ENCODE measurements around the gene PIGN. TPM values are rescaled to one million over a fixed set of nuclear protein-coding genes. Genes with fewer than 3 reads are reported as not detected.

PIGN gene
- polyA plus RNA-seq, 3 donors, result 4.1 to 14.7 (median 14.6) TPM

GRCh38 chr18:62017618-62018017, 169.2 kb downstream of the PIGN start:
- Mint-ChIP-seq H3K27me3 (ENCODE audit: low read depth in 3 of 3) (peaks cover 2 to 3% (median 2%) of the 10 kb centered on the region in 3 donors), H3K9me3 (peaks cover 0 to 11% (median 5%) of the 10 kb centered on the region in 7 donors), H3K36me3 (peaks cover 0 to 3% of the 10 kb centered on the region in 2 donors), H3K4me1 (no peaks in the 10 kb centered on the region), H3K4me3 (no peak overlapping the region), H3K27ac (no peak overlapping the region)
- no peaks in the 10 kb centered on the region for H4K20me1 ChIP-seq (ENCODE audit: insufficient read depth, low read length)
- intact Hi-C loops (cut with micrococcal nuclease), result no loop called here
- no peaks in the 10 kb centered on the region for H3K36me3 ChIP-seq (replicated peaks in 1 of 2; ENCODE audit: control insufficient read depth in 1 of 2, insufficient read depth in 2 of 2, low read length in 2 of 2)
- no peak overlapping the region for H3K9ac ChIP-seq (ENCODE audit: insufficient read depth, low read length, poor library complexity, severe bottlenecking)
- H3K4me3 ChIP-seq (replicated peaks in 1 of 3; ENCODE audit: low read depth in 2 of 3, low read length in 3 of 3), result no peak overlapping the region
- DNase-seq, result peak in 1 of 3 donors; percentile 6
- no peak overlapping the region for H3K4me2 ChIP-seq (replicated peaks; ENCODE audit: extremely low read depth, low read length, poor library complexity, severe bottlenecking)
- no peaks in the 10 kb centered on the region for H3K79me2 ChIP-seq (ENCODE audit: insufficient read depth, low read length)
- WGBS (ENCODE audit: insufficient coverage), result 81% methylated on average over 6 of the region's 6 CpGs
- H2AFZ ChIP-seq (ENCODE audit: insufficient read depth, low read depth, low read length, poor library complexity, severe bottlenecking), result no peak overlapping the region
- H3K27ac ChIP-seq (ENCODE audit: low read depth in 1 of 2, low read length in 2 of 2), result no peak overlapping the region
- peaks cover 0 to 4% of the 10 kb centered on the region in 2 donors for H3K9me3 ChIP-seq (replicated peaks in 1 of 2; ENCODE audit: control insufficient read depth in 1 of 2, insufficient read depth in 1 of 2, low read length in 2 of 2)
- no peak for TF ChIP-seq CTCF (IDR thresholded peaks at IDR 0.05)
- H3K4me1 ChIP-seq (ENCODE audit: control insufficient read depth in 1 of 2, insufficient read depth in 2 of 2, low read length in 2 of 2), result no peaks in the 10 kb centered on the region
- no peaks in the 10 kb centered on the region for H3K27me3 ChIP-seq (ENCODE audit: control insufficient read depth in 2 of 2, insufficient read depth in 2 of 2, low read length in 2 of 2)

- H3K9ac ChIP-seq (ENCODE audit: insufficient read depth, low read length, poor library complexity, severe bottlenecking), result no peak overlapping the region
- H3K4me3 ChIP-seq (replicated peaks in 1 of 3; ENCODE audit: low read depth in 2 of 3, low read length in 3 of 3), result no peak overlapping the region
- H3K9me3 ChIP-seq (replicated peaks in 1 of 2; ENCODE audit: control insufficient read depth in 1 of 2, insufficient read depth in 1 of 2, low read length in 2 of 2), result peaks cover 0 to 5% of the 10 kb centered on the region in 2 donors
- no peaks in the 10 kb centered on the region for H3K27me3 ChIP-seq (ENCODE audit: control insufficient read depth in 2 of 2, insufficient read depth in 2 of 2, low read length in 2 of 2)
- intact Hi-C loops (cut with micrococcal nuclease), result no loop called here
- no peaks in the 10 kb centered on the region for H4K20me1 ChIP-seq (ENCODE audit: insufficient read depth, low read length)
- no peak for TF ChIP-seq CTCF (IDR thresholded peaks at IDR 0.05)
- 90% methylated on average over 6 of the region's 6 CpGs for WGBS (ENCODE audit: insufficient coverage)
- H3K79me2 ChIP-seq (ENCODE audit: insufficient read depth, low read length), result no peaks in the 10 kb centered on the region
- Mint-ChIP-seq H3K36me3 (no peaks in the 10 kb centered on the region), H3K9me3 (peaks cover 5 to 12% (median 9%) of the 10 kb centered on the region in 7 donors), H3K4me1 (no peaks in the 10 kb centered on the region), H3K4me3 (no peak overlapping the region), H3K27ac (no peak overlapping the region), H3K27me3 (ENCODE audit: low read depth in 3 of 3) (peaks cover 0 to 4% (median 3%) of the 10 kb centered on the region in 3 donors)
- no peak overlapping the region for H2AFZ ChIP-seq (ENCODE audit: insufficient read depth, low read depth, low read length, poor library complexity, severe bottlenecking)
- H3K4me2 ChIP-seq (replicated peaks; ENCODE audit: extremely low read depth, low read length, poor library complexity, severe bottlenecking), result no peak overlapping the region
- no peaks in the 10 kb centered on the region for H3K36me3 ChIP-seq (replicated peaks in 1 of 2; ENCODE audit: control insufficient read depth in 1 of 2, insufficient read depth in 2 of 2, low read length in 2 of 2)
- DNase-seq, result no peak
- no peaks in the 10 kb centered on the region for H3K4me1 ChIP-seq (ENCODE audit: control insufficient read depth in 1 of 2, insufficient read depth in 2 of 2, low read length in 2 of 2)
- H3K27ac ChIP-seq (ENCODE audit: low read depth in 1 of 2, low read length in 2 of 2), result no peak overlapping the region
These were observed 175.4 kb downstream of the PIGN start for GRCh38 chr18:62011416-62011815.

Data from CD14-positive monocyte (primary cell).